Immature natural killer cell (primary cell): ENCODE results near the gene PTPRT. TPM values are rescaled to one million over a fixed set of nuclear protein-coding genes. Genes with fewer than 3 reads are reported as not detected.

Experiments used
- DNase-seq, 3 donors: peaks; one replicate each; pipeline ENCODE4 v3.0.0; 2022; ENCODE audit warnings: mixed read lengths in 1 of 3
- H3K27ac Mint-ChIP-seq, 6 donors: one replicate each; pipeline ENCODE4 v1.8.0; 2020; ENCODE audit warnings: mixed read lengths in 6 of 6, mild to moderate bottlenecking in 5 of 6, inconsistent platforms in 4 of 6, moderate library complexity in 3 of 6
- H3K27me3 Mint-ChIP-seq, 3 donors: one replicate each; pipeline ENCODE4 v1.8.0; 2020 to 2021; ENCODE audit warnings: low read depth in 3 of 3, mild to moderate bottlenecking in 3 of 3, mixed read lengths in 3 of 3, moderate library complexity in 3 of 3, inconsistent platforms in 1 of 3
- H3K36me3 Mint-ChIP-seq, 3 donors: one replicate each; pipeline ENCODE4 v1.8.0; 2020; ENCODE audit warnings: mixed read lengths in 3 of 3, inconsistent platforms in 2 of 3, mild to moderate bottlenecking in 2 of 3
- H3K4me1 Mint-ChIP-seq, 2 donors: one replicate each; pipeline ENCODE4 v1.8.0; 2020; ENCODE audit warnings: inconsistent platforms in 2 of 2, mild to moderate bottlenecking in 2 of 2, mixed read lengths in 2 of 2, moderate library complexity in 1 of 2
- H3K4me3 Mint-ChIP-seq, 5 donors: one replicate each; pipeline ENCODE4 v1.8.0; 2020; ENCODE audit warnings: mild to moderate bottlenecking in 5 of 5, mixed read lengths in 5 of 5, inconsistent platforms in 3 of 5, moderate library complexity in 3 of 5
- H3K9me3 Mint-ChIP-seq, 6 donors: one replicate each; pipeline ENCODE4 v1.8.0; 2020; ENCODE audit warnings: mild to moderate bottlenecking in 6 of 6, mixed read lengths in 6 of 6, inconsistent platforms in 4 of 6, moderate library complexity in 3 of 6
- polyA plus RNA-seq, 3 donors: library from polyadenylated mRNA; unstranded; fragments of 300-500 nt; fragmentation: Illumina TruSeq; gene quantifications; one replicate each; pipeline ENCODE4 v1.2.3, GENCODE V29; 2021

PTPRT gene
- polyA plus RNA-seq, 3 donors from 2014 or later = not detected

GRCh38 chr20:43017241-43018030 lies 172.3 kb downstream of the PTPRT start:
- H3K27me3 Mint-ChIP-seq = peaks cover 0 to 3% (median 1%) of the 10 kb centered on the region in 3 donors
- no peaks in the 10 kb centered on the region for H3K36me3 Mint-ChIP-seq
- H3K27ac Mint-ChIP-seq = peak overlapping the region in 1 of 6 donors; percentile 30
- no peak for DNase-seq
- no peak overlapping the region for H3K4me3 Mint-ChIP-seq
- H3K4me1 Mint-ChIP-seq = no peaks in the 10 kb centered on the region
- H3K9me3 Mint-ChIP-seq = peaks cover 0 to 2% (median 0%) of the 10 kb centered on the region in 6 donors

- no peak overlapping the region for H3K4me3 Mint-ChIP-seq
- no peaks in the 10 kb centered on the region for H3K36me3 Mint-ChIP-seq
- no peaks in the 10 kb centered on the region for H3K4me1 Mint-ChIP-seq
- H3K27me3 Mint-ChIP-seq = peaks cover 0 to 3% (median 1%) of the 10 kb centered on the region in 3 donors
- DNase-seq = no peak
- peaks cover 0 to 2% (median 0%) of the 10 kb centered on the region in 6 donors for H3K9me3 Mint-ChIP-seq
- no peak overlapping the region for H3K27ac Mint-ChIP-seq
Measured at GRCh38 chr20:43016257-43016656, 173.4 kb downstream of the PTPRT start.

GRCh38 chr20:43015566-43015965 lies 174.1 kb downstream of the PTPRT start:
- Mint-ChIP-seq H3K4me1 (no peaks in the 10 kb centered on the region), H3K36me3 (no peaks in the 10 kb centered on the region), H3K4me3 (no peak overlapping the region), H3K27ac (no peak overlapping the region), H3K9me3 (peaks cover 0 to 2% (median 0%) of the 10 kb centered on the region in 6 donors), H3K27me3 (peaks cover 0 to 3% (median 1%) of the 10 kb centered on the region in 3 donors)
- no peak for DNase-seq

GRCh38 chr20:43014206-43014605 lies 175.5 kb downstream of the PTPRT start:
- H3K27ac Mint-ChIP-seq = no peak overlapping the region

GRCh38 chr20:43011491-43011890 lies 178.2 kb downstream of the PTPRT start:
- H3K27me3 Mint-ChIP-seq = peaks cover 0 to 6% (median 0%) of the 10 kb centered on the region in 3 donors
- no peak overlapping the region for H3K27ac Mint-ChIP-seq
- no peak overlapping the region for H3K4me3 Mint-ChIP-seq
- no peak for DNase-seq
- peaks cover 0 to 8% (median 0%) of the 10 kb centered on the region in 6 donors for H3K9me3 Mint-ChIP-seq
- no peaks in the 10 kb centered on the region for H3K36me3 Mint-ChIP-seq
- H3K4me1 Mint-ChIP-seq = no peaks in the 10 kb centered on the region

More at GRCh38 chr20:43014206-43014605, 175.5 kb downstream of the PTPRT start:
- Mint-ChIP-seq H3K4me1 (no peaks in the 10 kb centered on the region), H3K27me3 (peaks cover 0 to 7% (median 1%) of the 10 kb centered on the region in 3 donors), H3K36me3 (no peaks in the 10 kb centered on the region), H3K4me3 (no peak overlapping the region), H3K9me3 (peaks cover 0 to 5% (median 0%) of the 10 kb centered on the region in 6 donors)
- no peak for DNase-seq

- no peak for DNase-seq
- Mint-ChIP-seq H3K36me3 (no peaks in the 10 kb centered on the region), H3K4me3 (no peak overlapping the region), H3K4me1 (no peaks in the 10 kb centered on the region), H3K27me3 (peaks cover 0 to 6% (median 2%) of the 10 kb centered on the region in 3 donors), H3K9me3 (peaks cover 0 to 8% (median 0%) of the 10 kb centered on the region in 6 donors), H3K27ac (no peak overlapping the region)
Measured at GRCh38 chr20:43009532-43009931, 180.2 kb downstream of the PTPRT start.

- Mint-ChIP-seq H3K27ac (no peak overlapping the region), H3K36me3 (no peaks in the 10 kb centered on the region), H3K4me1 (no peaks in the 10 kb centered on the region), H3K27me3 (peaks cover 0 to 6% (median 2%) of the 10 kb centered on the region in 3 donors), H3K9me3 (peaks cover 0 to 5% (median 0%) of the 10 kb centered on the region in 6 donors), H3K4me3 (no peak overlapping the region)
- DNase-seq = no peak
Measured at GRCh38 chr20:43007525-43007924, 182.2 kb downstream of the PTPRT start.

GRCh38 chr20:43006651-43007375 lies 182.9 kb downstream of the PTPRT start:
- Mint-ChIP-seq H3K4me3 (no peak overlapping the region), H3K9me3 (peaks cover 0 to 5% (median 0%) of the 10 kb centered on the region in 6 donors), H3K27me3 (peaks cover 0 to 6% (median 2%) of the 10 kb centered on the region in 3 donors), H3K27ac (no peak overlapping the region), H3K4me1 (no peaks in the 10 kb centered on the region), H3K36me3 (no peaks in the 10 kb centered on the region)
- DNase-seq = no peak

GRCh38 chr20:43003318-43003944 lies 186.3 kb downstream of the PTPRT start:
- Mint-ChIP-seq H3K27ac (no peak overlapping the region), H3K27me3 (peaks cover 0 to 4% (median 0%) of the 10 kb centered on the region in 3 donors)

GRCh38 chr20:42996141-42996540 lies 193.6 kb downstream of the PTPRT start:
- peaks cover 0 to 8% (median under 1%) of the 10 kb centered on the region in 6 donors for H3K9me3 Mint-ChIP-seq
- DNase-seq = no peak
- H3K36me3 Mint-ChIP-seq = no peaks in the 10 kb centered on the region
- no peak overlapping the region for H3K4me3 Mint-ChIP-seq
- H3K27ac Mint-ChIP-seq = no peak overlapping the region
- H3K4me1 Mint-ChIP-seq = no peaks in the 10 kb centered on the region
- H3K27me3 Mint-ChIP-seq = peaks cover 0 to 5% (median 0%) of the 10 kb centered on the region in 3 donors

More at GRCh38 chr20:43003318-43003944, 186.3 kb downstream of the PTPRT start:
- Mint-ChIP-seq H3K9me3 (peaks cover 0 to 5% (median under 1%) of the 10 kb centered on the region in 6 donors), H3K4me3 (no peak overlapping the region), H3K4me1 (no peaks in the 10 kb centered on the region), H3K36me3 (no peaks in the 10 kb centered on the region)
- DNase-seq = no peak

GRCh38 chr20:42988319-42988718 lies 201.4 kb downstream of the PTPRT start:
- peaks cover 0 to 11% (median 0%) of the 10 kb centered on the region in 6 donors for H3K9me3 Mint-ChIP-seq
- H3K4me3 Mint-ChIP-seq = no peak overlapping the region
- no peaks in the 10 kb centered on the region for H3K4me1 Mint-ChIP-seq
- no peak for DNase-seq
- H3K27me3 Mint-ChIP-seq = peaks cover 0 to 4% (median 2%) of the 10 kb centered on the region in 3 donors
- H3K27ac Mint-ChIP-seq = no peak overlapping the region
- H3K36me3 Mint-ChIP-seq = no peaks in the 10 kb centered on the region

GRCh38 chr20:42987376-42988114 lies 202.2 kb downstream of the PTPRT start:
- Mint-ChIP-seq H3K4me1 (no peaks in the 10 kb centered on the region), H3K27me3 (peaks cover 0 to 4% (median 2%) of the 10 kb centered on the region in 3 donors), H3K27ac (no peak overlapping the region), H3K4me3 (no peak overlapping the region), H3K9me3 (peaks cover 0 to 6% (median 0%) of the 10 kb centered on the region in 6 donors), H3K36me3 (no peaks in the 10 kb centered on the region)
- no peak for DNase-seq

GRCh38 chr20:42986143-42986773 lies 203.4 kb downstream of the PTPRT start:
- Mint-ChIP-seq H3K36me3 (no peaks in the 10 kb centered on the region), H3K4me3 (no peak overlapping the region), H3K27me3 (peaks cover 0 to 4% (median 2%) of the 10 kb centered on the region in 3 donors), H3K4me1 (no peaks in the 10 kb centered on the region), H3K9me3 (peaks cover 0 to 5% (median 0%) of the 10 kb centered on the region in 6 donors), H3K27ac (no peak overlapping the region)
- DNase-seq = no peak
